Measurements from ENCODE around the gene TRAM2.
"Not testable (repeated sequence)": the region's sequence is repeated elsewhere in the genome, so short reads cannot be mapped to it uniquely, and the experiment has no call there.

Gene TRAM2

GRCh38 chr6:52474173-52474572, 102.7 kb downstream of the TRAM2 start:
- no peak for DNase-seq

GRCh38 chr6:52461194-52461593, 115.7 kb downstream of the TRAM2 start:
- DNase-seq: not testable (repeated sequence)

- DNase-seq: no peak
Observed at GRCh38 chr6:52457096-52457495, 119.8 kb downstream of the TRAM2 start.

GRCh38 chr6:52454556-52454955, 122.3 kb downstream of the TRAM2 start:
- DNase-seq: no peak
